Breast epithelium (tissue), 3 donors: ENCODE results near the gene ASB18.

ENCODE experiments used
- POLR2A ChIP-seq: fragments of 450-650 bp; IDR thresholded peaks from one replicate; pipeline ENCODE4 v1.6.1; 2016; ENCODE audit warnings: antibody characterized with exemption, mild to moderate bottlenecking, moderate library complexity
- TF ChIP-seq, protein P1 (sequence below), 3 donors: fragments of 450-650 bp; IDR thresholded peaks; one replicate each; pipeline ENCODE4 v1.5.1; 2016 to 2017; ENCODE audit warnings: antibody characterized with exemption in 3 of 3, mild to moderate bottlenecking in 3 of 3, moderate library complexity in 3 of 3

DNA sequence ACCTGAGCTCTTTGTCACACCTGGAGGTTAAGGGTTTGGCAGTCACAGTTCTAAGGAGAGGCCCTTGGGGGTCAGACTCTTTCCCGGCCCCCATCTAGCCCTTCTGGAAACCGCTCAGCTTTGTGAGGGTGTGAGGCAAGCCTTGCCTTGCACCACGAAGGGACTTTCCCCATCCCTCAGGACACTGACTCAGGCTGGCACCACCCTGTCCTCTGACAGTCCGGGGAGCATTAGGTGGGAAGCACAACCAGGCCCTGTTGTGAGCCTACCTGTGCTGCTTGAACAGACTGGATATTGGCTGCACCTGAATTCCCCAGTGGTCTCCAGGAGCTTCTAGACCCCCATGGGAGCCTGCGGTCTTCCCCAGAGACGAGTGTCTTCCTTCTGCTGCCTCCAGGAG lies 49.0 kb downstream of the ASB18 start:
- TF ChIP-seq, protein P1, sequence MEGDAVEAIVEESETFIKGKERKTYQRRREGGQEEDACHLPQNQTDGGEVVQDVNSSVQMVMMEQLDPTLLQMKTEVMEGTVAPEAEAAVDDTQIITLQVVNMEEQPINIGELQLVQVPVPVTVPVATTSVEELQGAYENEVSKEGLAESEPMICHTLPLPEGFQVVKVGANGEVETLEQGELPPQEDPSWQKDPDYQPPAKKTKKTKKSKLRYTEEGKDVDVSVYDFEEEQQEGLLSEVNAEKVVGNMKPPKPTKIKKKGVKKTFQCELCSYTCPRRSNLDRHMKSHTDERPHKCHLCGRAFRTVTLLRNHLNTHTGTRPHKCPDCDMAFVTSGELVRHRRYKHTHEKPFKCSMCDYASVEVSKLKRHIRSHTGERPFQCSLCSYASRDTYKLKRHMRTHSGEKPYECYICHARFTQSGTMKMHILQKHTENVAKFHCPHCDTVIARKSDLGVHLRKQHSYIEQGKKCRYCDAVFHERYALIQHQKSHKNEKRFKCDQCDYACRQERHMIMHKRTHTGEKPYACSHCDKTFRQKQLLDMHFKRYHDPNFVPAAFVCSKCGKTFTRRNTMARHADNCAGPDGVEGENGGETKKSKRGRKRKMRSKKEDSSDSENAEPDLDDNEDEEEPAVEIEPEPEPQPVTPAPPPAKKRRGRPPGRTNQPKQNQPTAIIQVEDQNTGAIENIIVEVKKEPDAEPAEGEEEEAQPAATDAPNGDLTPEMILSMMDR (IDR thresholded peaks at IDR 0.05): no peak
- TF ChIP-seq POLR2A: no peak
